HuH-7.5 (cell line): ENCODE measurements around the gene EGLN3.
"Not testable (repeated sequence)": the region's sequence is repeated elsewhere in the genome, so short reads cannot be mapped to it uniquely, and the experiment has no call there.

Source experiments
- DNase-seq: peaks from one replicate; pipeline ENCODE4 v3.0.0; 2011; ENCODE audit warnings: low spot score

The EGLN3 gene

DNA sequence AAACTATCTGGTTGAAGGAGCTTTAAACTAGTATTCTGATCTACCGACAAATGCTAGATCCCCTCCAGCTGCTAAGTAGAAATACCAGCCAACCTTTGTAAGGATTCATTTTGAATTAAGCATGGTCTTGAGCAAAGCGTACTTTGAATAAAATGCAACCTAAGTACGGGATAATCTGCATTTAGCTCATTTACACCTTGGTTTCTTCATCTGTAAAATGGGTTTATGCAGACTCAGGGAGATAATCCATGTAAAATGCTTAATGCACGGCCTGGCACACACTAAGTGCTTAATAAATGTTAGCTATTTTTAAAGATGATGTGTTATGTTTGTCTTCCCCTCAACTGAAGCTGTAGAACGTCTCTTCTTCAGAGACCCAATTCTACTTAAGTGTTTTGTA lies 15.9 kb downstream of the EGLN3 start:
- no peak for DNase-seq

DNA sequence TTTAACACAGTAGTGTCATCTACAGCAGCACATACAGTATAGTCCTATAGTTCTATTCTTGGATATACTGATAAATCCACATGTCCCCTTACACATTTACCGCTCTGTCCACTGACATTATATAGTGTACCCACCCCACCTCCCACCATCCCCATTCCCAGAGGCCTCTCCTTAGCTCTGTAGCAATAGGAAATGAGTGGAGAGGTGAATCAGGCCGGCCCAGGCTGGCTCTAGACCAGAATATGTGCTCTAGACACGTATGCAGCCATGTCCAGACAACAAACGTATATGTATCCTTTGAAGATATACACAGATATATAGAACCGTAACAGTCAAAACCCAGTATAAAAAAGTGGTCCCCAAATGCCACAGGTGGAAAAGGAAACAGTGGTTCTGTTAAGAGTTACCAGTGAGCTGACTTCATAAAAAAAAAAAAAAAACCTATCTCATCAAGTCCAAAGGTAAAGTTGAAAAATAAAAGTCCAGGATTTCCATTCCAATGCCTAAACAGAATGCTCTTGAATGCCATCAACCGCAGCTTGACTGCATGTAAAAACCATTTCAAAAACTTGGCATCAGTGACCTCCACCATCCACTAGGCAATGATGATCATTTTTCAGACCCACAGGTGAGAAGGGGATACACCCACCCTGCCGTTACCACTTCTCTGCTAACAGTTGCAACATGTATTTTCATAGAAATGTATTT lies 16.7 kb downstream of the EGLN3 start:
- no peak for DNase-seq

DNA sequence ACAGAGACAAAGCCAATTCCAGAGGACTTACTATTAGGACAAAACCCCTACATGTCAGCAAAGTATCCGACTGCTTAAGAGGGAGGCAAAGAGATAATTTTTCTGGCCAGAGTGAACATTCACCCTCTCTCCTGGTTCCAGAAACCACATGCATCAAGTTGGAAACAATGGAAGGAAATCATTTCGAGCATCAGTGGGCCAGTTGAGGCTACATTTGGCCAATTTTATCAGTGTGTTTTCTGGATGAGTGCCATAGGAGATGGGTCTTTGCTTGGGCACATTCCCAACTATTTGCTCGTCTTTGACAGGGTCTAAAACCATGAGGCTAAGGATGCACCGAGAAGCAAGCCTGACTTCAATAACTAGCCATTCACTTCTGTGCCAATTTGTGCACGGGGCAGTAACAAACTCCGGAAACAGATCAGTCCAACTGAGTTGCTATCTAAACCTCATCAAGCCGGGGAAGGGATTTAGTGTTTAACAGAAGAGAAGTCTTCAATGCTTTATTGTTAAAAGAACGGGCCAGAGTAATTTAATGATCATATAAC lies 17.4 kb downstream of the EGLN3 start:
- DNase-seq = no peak

DNA sequence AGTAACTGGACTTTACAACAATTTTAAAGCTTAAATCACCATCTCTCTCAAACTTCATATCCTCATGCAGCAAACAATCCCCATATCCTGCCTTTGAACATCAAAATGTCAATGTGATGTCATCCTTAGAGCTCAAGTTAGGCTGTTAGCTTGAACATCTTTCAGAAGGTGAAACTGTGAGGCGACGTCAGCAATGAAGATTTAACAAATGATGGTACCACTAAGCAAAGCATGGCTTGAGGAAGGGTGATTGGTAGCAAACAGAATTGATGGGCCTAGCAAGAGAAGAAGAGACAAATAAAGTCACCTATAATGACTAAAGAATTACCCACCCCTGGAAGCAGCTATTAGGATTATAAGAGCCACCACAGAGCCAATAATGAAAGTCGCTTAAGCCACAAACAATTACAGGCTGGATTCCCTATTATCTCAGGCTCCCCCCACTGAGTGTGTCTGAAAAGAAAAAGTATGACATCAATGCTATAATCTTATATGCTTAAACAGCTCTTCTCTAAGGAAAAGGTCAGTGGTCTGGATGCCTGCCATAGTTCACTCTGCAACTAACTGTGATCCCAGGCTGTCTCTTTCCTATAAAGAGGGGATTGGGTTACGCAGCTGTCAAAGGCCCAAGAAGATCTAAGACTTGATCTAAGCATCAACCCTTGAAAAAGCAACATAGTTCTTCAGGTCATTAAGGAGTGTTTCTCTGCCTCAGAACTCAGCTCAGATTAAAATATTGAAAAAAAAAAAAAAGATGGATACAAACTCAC lies 18.1 kb downstream of the EGLN3 start:
- DNase-seq = no peak

DNA sequence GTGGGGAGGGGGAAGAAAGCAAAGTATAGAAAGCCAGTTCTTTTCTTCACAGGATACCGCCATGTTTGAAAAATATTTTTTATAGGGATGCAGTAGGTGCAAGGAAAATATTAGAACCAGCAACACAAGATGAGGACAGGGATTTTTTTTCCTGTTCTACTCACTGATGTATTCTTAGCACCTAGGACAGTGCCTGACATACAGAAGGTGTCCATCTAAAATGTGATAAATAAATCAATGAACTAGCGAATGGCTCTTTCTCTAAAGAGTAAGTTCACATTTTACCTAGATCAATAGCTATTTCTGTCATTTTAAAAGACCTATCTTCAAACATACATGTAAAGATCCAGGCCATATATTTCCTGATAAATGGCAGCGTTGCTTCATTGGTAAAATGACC lies 18.8 kb downstream of the EGLN3 start:
- DNase-seq = no peak

DNA sequence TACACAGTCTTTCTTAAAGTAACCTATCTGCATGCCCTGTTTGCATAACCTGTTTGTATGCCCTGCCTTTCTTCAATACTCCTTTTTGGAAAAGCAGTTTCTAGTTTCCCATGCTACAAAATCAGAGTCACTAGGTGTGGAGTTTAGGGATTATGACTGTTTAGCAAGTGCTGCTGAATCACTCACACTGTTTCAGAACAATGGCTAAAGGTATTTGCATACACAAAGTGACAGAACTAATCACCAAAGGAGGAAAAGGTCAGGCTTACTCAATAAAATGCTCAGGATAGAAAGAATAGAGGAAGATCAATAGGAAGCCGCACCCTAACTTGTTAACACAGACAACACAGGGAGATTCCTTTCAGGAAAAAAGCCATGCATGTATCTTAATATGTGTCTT lies 19.4 kb downstream of the EGLN3 start:
- DNase-seq = no peak

DNA sequence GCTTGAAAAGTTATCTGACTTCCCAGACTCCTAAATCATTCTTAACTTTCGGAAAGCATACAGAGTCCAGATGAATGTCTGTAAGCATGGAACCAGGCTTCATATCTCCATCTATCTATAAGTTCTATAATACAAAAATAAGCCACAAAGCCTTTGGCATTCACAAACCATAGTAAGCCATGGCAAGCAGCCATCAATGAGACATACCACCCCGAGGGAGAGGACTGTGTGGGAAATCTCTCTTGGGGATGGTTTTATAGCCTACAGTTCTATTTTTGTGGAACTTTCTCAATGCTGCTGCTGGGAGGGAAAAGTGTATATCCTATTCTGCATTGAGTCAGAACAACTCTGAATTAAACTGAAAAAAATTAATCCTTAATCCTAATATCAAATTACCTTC lies 20.4 kb downstream of the EGLN3 start:
- DNase-seq = no peak

DNA sequence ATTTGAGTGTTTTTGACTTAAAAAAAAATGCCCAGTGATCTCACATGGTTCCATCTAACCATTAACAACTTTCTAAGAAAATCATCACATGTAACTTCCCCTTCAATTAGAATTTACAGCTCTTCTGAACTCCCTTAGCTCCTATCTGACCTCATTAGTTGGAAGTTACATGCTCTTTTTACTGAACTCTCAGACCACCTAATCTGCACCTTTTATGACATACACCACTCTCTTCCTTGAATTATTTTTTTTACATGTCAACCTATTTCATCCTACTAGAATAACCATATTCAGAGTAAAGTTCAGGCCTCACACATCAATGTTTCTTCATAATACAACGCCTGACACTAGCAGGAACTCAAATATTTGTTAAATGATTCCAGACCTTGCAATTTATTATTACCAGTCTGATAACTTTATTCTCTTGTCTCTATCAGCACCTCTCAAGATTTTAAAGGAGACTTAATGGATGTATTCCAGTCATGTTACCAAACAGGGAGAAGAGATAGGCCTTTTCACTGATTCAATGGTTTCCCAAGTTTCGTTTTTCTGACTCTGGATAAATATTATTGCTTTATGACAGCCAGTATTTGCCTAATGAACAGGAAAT lies 21.0 kb downstream of the EGLN3 start:
- no peak for DNase-seq

DNA sequence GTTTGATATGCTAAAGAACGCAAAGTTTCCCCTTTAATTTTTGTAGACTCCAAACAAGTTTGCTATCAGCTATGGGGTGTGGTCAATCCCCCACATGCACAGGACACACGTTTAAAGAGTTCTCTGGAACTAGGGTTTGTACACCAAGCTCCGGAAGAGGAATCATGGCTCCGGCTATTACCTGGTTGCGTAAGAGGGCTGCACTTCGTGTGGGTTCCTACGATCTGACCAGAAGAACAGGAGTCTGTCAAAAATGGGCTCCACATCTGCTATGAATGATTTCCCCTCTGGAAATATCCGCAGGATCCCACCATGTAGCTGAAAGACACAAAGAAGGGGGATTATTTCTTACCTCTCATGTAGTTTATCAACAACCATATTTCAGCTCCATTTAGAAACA lies 22.0 kb downstream of the EGLN3 start:
- no peak for DNase-seq

DNA sequence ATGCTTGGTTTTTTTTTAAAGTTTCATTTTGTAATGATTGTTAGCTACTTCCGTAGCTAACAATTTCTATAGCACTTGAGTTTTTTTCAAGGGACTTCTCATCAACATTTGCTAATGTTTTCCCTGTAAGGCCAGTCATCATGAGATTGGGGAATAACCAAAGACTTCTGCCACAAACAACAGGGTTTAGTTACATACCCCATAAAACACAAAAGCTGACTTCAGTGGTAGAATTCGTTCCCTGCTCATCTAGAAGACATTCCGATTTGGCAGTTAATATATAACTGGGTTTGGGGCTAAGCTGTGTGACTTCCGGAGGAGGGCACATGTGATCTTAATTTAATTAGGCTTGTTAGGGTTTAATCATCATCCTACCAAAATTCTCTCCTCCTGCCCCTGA lies 22.9 kb downstream of the EGLN3 start:
- no peak for DNase-seq

DNA sequence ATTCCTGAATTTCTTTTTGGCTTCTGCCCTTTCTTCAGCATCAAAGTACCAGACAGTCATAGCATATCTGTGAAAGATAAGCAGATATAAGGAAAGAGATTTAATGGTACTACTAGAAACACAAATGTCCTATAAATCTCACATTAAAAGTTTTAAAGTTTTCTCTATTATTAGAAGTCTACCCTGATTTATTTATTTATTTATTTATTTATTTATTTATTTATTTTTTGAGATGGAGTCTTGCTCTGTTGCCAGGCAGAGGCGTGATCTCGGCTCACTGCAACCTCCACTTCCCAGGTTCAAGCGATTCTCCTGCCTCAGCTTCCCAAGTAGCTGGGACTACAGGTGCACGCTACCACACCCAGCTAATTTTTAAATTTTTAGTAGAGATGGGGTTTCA lies 23.9 kb downstream of the EGLN3 start:
- DNase-seq = not testable (repeated sequence)

DNA sequence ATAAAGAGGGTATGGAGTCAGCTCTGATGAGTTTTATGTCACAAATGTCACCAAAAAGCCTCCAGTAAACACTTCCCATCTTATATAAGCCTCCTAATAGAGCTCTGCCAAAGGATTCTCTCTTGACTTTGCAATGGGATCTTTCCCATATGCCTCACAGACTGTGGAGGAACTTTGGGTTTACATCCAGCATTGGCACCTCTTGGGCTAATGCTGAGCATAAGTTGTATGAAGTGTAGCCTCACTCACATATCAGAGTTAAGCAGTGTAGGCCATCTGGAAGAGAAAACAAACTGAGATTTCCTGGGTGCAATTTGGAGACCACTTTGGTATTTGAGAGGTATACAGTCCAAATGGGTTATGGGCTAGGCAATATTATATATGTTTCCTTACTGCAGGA lies 24.9 kb downstream of the EGLN3 start:
- DNase-seq = no peak

DNA sequence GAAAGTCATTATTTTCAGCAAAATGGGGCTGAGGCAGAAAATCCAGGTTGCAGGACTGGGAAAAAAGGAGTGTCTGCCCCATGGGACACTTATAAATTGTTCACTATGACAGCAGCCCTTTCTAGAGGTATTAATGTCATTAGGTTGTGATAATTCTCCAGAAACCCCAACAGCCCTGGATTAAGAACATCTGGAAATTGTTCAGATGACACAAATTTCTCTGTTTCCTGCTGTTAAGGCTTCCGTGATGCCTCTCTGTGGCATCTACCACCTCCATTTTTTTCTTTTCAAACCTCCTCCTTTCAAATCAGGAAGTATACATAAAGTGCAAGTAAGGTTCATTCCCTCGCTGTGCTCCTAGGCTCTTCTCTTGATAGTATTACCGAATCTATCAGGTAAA lies 25.6 kb downstream of the EGLN3 start:
- no peak for DNase-seq

DNA sequence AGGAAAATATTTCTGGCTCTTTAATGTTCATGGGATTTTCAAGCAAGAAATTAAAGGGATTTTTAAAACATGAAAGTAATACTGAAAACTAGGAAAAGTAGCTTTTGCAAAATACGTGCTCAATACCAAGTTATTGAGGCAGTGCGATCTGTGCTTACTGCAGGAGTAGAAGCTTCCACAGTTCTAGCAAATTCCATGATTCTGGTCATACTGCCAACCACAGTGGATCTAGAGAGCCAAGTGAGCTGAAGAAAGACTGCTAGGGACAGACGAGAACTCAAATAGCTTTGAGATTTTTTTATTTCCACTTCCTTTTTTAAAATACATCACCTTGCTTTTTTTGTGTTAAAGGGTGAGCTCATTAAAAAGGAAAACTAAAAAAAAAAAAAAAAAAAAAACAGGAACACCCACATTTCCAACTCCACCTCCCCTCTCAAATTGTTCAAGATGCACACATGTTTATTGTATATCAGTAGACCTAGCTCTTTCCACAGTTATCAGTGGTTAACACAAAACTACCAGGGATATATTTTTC lies 26.2 kb downstream of the EGLN3 start:
- no peak for DNase-seq

DNA sequence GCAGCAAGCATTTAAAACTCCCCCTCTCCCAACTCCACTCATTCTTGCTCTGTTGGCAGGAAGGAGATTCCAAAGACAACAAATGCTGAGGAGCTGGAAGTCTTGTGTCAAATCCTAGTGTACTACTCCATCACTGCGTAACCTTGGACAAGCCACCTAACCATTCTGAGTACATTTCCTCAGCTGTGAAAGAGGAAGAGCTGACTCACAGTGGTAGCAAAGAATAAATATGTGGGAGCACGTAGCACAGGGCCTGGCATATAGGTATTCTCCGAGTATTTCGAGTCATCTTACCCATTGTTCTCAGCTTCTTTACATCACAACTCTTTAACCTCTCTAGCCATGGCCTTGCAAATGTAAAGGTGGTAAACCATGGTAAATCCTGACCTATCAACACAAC lies 28.7 kb downstream of the EGLN3 start:
- no peak for DNase-seq

DNA sequence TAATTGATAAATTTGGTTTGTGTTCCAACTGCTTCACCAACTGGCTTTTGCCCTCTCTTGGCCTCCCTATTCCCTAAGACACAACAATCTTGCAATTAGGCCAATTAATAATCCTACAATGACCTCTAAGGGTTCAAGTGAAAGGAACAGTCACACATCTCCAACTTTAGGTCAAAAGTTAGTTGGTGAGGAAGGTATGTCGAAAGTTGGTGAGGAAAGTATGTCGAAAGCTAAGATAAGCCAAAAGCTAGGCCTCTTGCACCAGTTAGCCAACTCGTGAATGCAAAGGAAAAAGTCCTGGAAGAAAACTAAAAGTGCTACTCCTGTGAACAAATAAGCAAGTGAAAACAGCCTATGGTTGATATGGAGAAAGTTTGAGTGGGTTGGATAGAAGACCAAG lies 32.6 kb downstream of the EGLN3 start:
- no peak for DNase-seq

DNA sequence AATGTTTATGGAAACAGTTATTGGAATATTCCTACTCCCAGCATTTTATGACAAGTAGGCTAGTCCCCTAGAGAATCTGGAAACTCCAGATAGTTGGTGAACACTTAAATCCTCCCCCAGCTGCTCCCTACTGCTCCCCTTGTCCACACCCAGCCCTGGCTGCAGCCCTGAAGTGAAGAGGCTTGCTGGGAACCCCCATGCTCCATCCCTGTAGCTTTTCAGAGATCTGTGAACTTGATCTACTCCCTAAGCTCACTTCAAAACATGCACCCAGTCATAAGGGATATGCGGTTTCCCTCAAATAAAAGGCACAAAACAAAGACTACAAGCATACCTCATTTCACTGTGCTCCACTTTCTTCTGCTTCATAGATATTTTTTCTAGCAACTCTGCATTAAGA lies 33.2 kb downstream of the EGLN3 start:
- DNase-seq = no peak

DNA sequence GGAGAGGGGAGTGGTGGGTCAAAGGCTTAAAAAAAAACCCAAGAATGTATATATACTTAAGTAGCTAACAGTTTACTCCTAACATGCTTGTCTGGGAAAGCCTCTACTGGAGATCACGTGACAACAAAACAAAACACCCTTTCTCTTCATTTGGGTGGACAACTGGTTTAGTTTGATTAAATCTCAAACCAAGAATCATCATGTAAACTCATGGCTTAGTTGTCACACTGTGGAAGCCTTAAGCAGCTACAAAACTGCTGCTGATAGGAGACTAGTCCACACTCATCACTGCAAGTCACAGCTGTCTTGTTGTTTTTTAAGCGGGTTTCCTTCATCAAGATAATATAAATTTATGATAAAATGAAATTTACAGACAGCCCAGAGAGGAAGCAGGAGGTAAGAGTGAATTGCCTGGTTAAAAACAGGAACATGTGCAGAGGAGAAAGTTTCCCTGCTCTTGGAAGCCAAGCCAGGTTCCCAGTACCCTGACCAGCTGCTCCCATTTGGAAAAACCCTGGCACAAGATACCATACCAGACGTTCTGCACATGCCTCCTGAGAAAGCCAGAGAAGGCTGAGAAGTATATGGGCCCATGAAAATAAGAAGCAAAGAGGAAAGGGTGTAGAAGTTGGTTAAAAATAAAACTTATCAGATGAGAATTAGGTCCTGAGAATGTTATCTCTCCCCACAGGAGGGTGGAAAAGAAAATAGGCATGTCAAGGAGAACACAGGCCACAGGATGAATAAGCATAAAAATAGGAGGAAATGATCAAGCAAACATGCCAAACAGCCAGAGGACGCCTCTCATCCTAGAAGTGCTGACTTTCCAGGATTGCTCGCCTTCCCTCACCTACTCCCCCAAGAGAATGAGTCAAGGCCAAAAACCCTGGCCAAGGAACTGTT lies 34.0 kb downstream of the EGLN3 start:
- no peak for DNase-seq

DNA sequence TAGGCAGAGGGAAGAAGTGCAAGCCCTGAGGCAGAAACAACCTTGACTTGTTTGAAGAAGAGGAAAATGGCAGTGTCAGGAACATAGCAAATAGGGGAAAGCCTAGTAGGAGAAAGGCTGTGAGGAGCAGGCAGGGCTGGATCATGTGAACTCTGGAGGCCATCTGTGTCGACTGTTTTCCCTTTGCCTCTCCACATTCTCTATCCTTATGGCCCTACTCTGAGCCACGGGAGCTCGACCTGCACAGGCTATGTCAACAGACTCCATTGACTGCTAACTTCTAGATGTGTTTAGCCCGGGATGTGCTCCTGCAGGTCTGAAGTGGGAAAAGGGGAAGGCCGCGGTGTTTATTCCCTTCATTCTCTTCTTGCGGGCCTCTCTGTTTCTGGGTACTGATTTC lies 35.2 kb downstream of the EGLN3 start:
- no peak for DNase-seq

DNA sequence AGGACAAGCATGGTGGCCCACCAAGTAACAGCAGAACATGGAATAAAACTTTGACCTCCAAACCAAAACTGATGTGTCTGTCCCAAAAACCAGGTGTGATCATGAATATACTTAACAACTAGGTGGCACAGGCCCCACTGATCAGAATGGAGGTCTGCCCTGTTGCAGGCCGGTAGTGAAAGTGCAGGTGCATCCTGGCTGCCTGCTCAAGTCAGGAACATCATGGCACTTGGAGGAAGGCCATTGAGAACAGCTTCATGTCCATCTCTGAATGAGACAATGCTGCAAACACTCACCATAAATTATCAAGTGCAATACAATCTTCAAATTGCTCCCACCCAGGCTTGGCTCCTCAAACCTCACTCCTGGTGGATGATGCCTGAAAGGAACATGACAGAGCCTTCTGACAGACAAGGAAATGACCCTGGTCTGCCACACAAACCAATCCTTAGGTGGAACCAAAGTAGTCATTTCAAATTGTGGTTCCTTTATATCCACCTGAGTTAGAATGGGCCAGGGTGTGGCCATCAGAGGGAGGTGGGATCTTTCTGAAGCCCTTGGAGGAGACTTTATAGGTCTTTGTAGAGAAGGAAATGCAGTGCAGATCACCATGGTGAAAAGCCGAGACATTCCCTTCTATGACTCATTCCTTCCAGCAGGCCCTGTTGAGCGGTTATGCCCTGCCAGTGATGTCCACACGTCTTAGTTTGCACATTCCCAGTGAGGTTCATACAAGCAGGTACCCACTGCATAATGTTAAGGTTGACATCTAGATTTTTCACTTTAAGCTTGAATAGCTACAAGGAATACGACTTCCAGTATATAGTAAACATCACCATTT lies 36.0 kb downstream of the EGLN3 start:
- no peak for DNase-seq

DNA sequence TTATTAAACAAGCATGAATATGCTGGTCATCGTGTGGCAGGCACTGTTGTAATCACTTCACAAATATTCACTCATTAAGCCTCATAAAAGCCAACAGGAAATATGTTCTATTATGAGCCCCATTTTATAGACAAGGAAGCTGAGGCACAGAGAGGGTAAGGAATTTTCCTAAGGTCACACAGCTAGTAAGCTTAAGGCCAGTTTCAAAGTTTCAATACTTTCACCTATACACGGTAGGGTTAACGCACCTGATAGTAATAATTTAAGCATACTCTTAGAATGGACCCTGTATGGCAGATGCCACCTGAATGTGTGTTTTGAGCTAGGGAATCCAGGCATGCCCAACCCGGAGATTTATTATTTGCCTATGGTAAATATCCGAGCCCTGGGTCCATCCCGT lies 39.8 kb downstream of the EGLN3 start:
- DNase-seq = no peak
